HG03066 (cell line): ENCODE results near the gene SLC25A23.

ENCODE experiments used
- ATAC-seq: cut with Tn5 transposase; IDR thresholded peaks from one replicate; pipeline ENCODE4 v1.9.1; 2021; ENCODE audit warnings: low read depth; ENCODE audit not compliant: unreplicated experiment

The SLC25A23 gene

GRCh38 chr19:6425732-6426620, 33.6 kb downstream of the SLC25A23 start:
- ATAC-seq: no peak

- peak; percentile 88 for ATAC-seq
Measured at GRCh38 chr19:6424939-6425731, 34.5 kb downstream of the SLC25A23 start.

- no peak for ATAC-seq
Measured at GRCh38 chr19:6424195-6424938, 35.2 kb downstream of the SLC25A23 start, which contains the start of gene KHSRP. Gene KHSRP (minus strand): TSS chr19:6424811. CDS start chr19:6424701, 110 bp downstream.

GRCh38 chr19:6423499-6424194, 35.9 kb downstream of the SLC25A23 start:
- no peak for ATAC-seq

GRCh38 chr19:6421075-6422014, 38.2 kb downstream of the SLC25A23 start:
- no peak for ATAC-seq

- no peak for ATAC-seq
Measured at GRCh38 chr19:6418562-6418932, 41.0 kb downstream of the SLC25A23 start.

GRCh38 chr19:6417713-6418561, 41.7 kb downstream of the SLC25A23 start:
- ATAC-seq: no peak

- ATAC-seq: no peak
Measured at GRCh38 chr19:6416658-6417405, 42.8 kb downstream of the SLC25A23 start.

- ATAC-seq: no peak
Measured at GRCh38 chr19:6415591-6416190, 43.9 kb downstream of the SLC25A23 start.

- no peak for ATAC-seq
Measured at GRCh38 chr19:6414793-6415590, 44.6 kb downstream of the SLC25A23 start.

GRCh38 chr19:6413721-6414643, 45.6 kb downstream of the SLC25A23 start:
- no peak for ATAC-seq

GRCh38 chr19:6413291-6413690, 46.3 kb downstream of the SLC25A23 start:
- ATAC-seq: no peak

- ATAC-seq: no peak
Measured at GRCh38 chr19:6412447-6413091, 47.0 kb downstream of the SLC25A23 start.

- ATAC-seq: no peak
Measured at GRCh38 chr19:6412061-6412446, 47.5 kb downstream of the SLC25A23 start.

GRCh38 chr19:6409346-6409745, 50.2 kb downstream of the SLC25A23 start:
- no peak for ATAC-seq
